Activated naive CD8-positive, alpha-beta T cell treated with anti-CD3 and anti-CD28 coated beads, Interleukin-2, amount 10 ng/mL, durations not matched to agents 7 days and 5 days (primary cell): ENCODE data around the gene HID1. TPM values are rescaled to one million over a fixed set of nuclear protein-coding genes. Genes with fewer than 3 reads are reported as not detected.
"Not testable (repeated sequence)": the region's sequence is repeated elsewhere in the genome, so short reads cannot be mapped to it uniquely, and the experiment has no call there.

Experiments
- ATAC-seq: fragments of 150-1000 bp; cut with Tn5 transposase; one replicate; pipeline ENCODE4 v1.10.0; 2021; ENCODE audit warnings: low read depth, moderate library complexity
- POLR2A ChIA-PET: fragments of 350-600 bp; sonication (Branson Sonifier 250); formaldehyde crosslinking; loops from one replicate; lab custom pipeline; 2021; ENCODE audit warnings: antibody characterized with exemption; lab: Charles Lee
- DNase-seq: peaks from one replicate; pipeline ENCODE4 v3.0.0; 2021
- H3K27ac Mint-ChIP-seq: one replicate; pipeline ENCODE4 v1.8.0; 2022; ENCODE audit warnings: mild to moderate bottlenecking, mixed read lengths
- H3K27me3 Mint-ChIP-seq: one replicate; pipeline ENCODE4 v1.8.0; 2022; ENCODE audit warnings: mild to moderate bottlenecking, moderate library complexity, mixed read lengths
- H3K36me3 Mint-ChIP-seq: one replicate; pipeline ENCODE4 v1.8.0; 2021; ENCODE audit warnings: mild to moderate bottlenecking, mixed read lengths
- H3K4me1 Mint-ChIP-seq: one replicate; pipeline ENCODE4 v1.8.0; 2021; ENCODE audit warnings: mixed read lengths
- H3K4me3 Mint-ChIP-seq: one replicate; pipeline ENCODE4 v1.8.0; 2022; ENCODE audit warnings: mild to moderate bottlenecking, moderate library complexity, mixed read lengths
- H3K9me3 Mint-ChIP-seq: one replicate; pipeline ENCODE4 v1.8.0; 2021; ENCODE audit warnings: mixed read lengths
- total RNA-seq, 2 experiments: library from RNA; stranded (reverse); gene quantifications; one replicate each; pipeline ENCODE4 v1.2.3, GENCODE V29; 2021

The HID1 gene
- total RNA-seq, 2 experiments from 2014 or later: 3.6 to 3.9 TPM

GRCh38 chr17:74916136-74916850, 56.3 kb downstream of the HID1 start:
- H3K4me3 Mint-ChIP-seq: no peak overlapping the region
- no peak for ATAC-seq
- no peaks in the 10 kb centered on the region for H3K9me3 Mint-ChIP-seq
- peaks cover 1% of the 10 kb centered on the region for H3K4me1 Mint-ChIP-seq
- DNase-seq: no peak
- H3K36me3 Mint-ChIP-seq: no peaks in the 10 kb centered on the region
- H3K27ac Mint-ChIP-seq: no peak overlapping the region
- POLR2A ChIA-PET: no interaction called here
- H3K27me3 Mint-ChIP-seq: peaks cover 18% of the 10 kb centered on the region

DNA sequence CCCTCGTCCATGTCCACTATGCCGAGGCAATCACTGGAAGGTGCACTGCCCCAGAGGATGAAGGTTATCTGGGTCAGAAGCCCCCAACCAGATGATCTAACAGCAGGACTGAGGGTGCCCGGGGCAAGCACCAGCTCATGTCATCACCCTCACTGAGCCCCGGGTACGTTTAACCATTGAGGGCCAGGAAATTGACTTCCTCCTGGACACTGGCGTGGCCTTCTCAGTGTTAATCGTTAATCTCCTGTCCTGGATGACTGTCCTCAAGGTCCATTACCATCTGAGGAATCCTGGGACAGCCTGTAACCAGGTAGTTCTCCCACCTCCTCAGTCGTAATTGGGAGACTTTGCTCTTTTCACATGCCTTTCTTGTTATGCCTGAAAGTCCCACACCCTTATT, 61.1 kb downstream of the HID1 start:
- H3K27ac Mint-ChIP-seq, H3K9me3 Mint-ChIP-seq, H3K4me3 Mint-ChIP-seq, ATAC-seq, H3K36me3 Mint-ChIP-seq, H3K4me1 Mint-ChIP-seq, DNase-seq, POLR2A ChIA-PET: not testable (repeated sequence)
- H3K27me3 Mint-ChIP-seq: peaks cover 11% of the 10 kb centered on the region

- POLR2A ChIA-PET, H3K4me1 Mint-ChIP-seq, H3K27ac Mint-ChIP-seq, DNase-seq, H3K9me3 Mint-ChIP-seq, ATAC-seq, H3K36me3 Mint-ChIP-seq, H3K4me3 Mint-ChIP-seq, H3K27me3 Mint-ChIP-seq: not testable (repeated sequence)
These were observed 63.5 kb downstream of the HID1 start for GRCh38 chr17:74909097-74909496.

DNA sequence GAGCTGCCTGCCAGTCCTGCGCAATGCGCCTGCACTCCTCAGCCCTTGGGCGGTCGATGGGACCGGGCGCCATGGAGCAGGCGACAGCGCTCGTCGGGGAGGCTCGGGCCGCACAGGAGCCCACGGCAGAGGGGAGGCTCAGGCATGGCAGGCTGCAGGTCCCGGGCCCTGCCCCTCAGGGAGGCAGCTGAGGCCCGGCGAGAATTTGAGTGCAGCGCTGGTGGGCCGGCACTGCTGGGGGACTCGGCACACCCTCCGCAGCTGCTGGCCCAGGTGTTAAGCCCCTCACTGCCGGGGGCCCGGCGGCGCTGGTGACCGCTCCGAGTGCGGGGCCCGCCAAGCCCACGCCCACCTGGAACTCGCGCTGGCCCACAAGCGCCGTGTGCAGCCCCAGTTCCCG, 65.5 kb downstream of the HID1 start:
- DNase-seq (no peak), ATAC-seq (no peak)
- Mint-ChIP-seq H3K4me1 (peaks cover under 1% of the 10 kb centered on the region), H3K9me3 (no peaks in the 10 kb centered on the region), H3K27ac (no peak overlapping the region), H3K27me3 (peaks cover 10% of the 10 kb centered on the region), H3K36me3 (no peaks in the 10 kb centered on the region), H3K4me3 (no peak overlapping the region)
- POLR2A ChIA-PET: no interaction called here

DNA sequence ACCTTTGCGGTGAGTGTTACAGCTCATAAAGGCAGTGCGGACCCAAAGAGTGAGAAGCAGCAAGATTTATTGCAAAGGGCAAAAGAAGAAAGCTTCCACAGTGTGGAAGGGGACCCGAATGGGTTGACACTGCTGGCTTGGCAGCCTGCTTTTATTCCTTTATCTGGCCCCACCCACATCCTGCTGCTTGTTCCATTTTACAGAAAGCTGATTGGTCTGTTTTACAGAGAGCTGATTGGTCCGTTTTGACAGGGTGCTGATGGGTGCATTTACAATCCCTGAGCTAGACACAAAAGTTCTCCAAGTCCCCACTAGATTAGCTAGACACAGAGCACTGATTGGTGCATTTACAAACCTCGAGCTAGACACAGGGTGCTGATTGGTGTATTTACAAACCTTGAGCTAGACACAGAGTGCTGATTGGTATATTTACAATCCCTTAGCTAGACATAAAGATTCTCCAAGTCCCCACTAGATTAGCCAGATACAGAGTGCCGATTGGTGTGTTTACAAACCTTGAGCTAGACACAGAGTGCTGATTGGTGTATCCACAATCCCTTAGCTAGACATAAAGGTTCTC, 66.3 kb downstream of the HID1 start:
- not testable (repeated sequence) for H3K4me3 Mint-ChIP-seq, DNase-seq, ATAC-seq, H3K9me3 Mint-ChIP-seq, H3K27ac Mint-ChIP-seq, H3K36me3 Mint-ChIP-seq, H3K4me1 Mint-ChIP-seq
- H3K27me3 Mint-ChIP-seq: peaks cover 13% of the 10 kb centered on the region
- POLR2A ChIA-PET: interaction anchor here (0.7 kb wide), 1 partner anchor 440 kb away, joined by 4 read pairs; no protein-coding TSS in a partner anchor

DNA sequence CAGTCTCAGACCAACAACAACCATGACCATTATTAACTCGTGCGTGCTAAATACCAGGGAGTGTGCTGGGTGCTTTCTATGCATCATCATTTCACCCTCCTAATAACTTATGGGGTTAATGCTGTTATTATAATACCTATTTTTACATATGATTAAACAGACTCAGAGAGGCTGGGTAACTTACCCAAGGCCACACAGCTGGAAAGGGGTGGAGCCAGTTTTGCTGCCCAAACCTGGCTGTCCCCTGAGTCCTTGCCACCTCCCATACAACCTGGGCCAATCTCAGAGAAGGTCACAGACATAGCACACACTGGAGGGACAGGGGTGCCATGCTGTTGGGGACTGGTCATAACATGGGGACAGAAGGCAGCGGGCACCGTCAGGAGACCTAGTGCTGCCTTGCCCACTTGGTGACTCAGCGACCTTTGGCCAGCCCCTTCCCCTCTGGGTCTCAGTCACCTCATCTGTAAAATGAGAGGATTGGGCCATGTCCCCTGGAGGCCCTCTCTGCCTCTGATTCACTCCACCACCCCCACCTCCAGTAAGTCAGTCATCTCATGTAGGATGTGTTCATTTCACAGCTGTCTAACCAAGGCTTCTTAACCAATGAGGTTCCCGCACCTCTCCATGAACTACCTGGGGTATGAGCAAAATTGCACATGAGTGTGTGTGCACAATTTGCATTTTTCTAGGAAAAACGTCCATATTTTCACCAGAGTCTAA, 67.7 kb downstream of the HID1 start:
- DNase-seq (no peak), ATAC-seq (no peak)
- Mint-ChIP-seq H3K27me3 (peaks cover 10% of the 10 kb centered on the region), H3K4me1 (peaks cover 4% of the 10 kb centered on the region), H3K36me3 (no peaks in the 10 kb centered on the region), H3K4me3 (no peak overlapping the region), H3K27ac (no peak overlapping the region), H3K9me3 (no peaks in the 10 kb centered on the region)
- POLR2A ChIA-PET: no interaction called here

- H3K9me3 Mint-ChIP-seq: no peaks in the 10 kb centered on the region
- DNase-seq: no peak
- ATAC-seq: no peak
- no peaks in the 10 kb centered on the region for H3K36me3 Mint-ChIP-seq
- peaks cover 4% of the 10 kb centered on the region for H3K4me1 Mint-ChIP-seq
- POLR2A ChIA-PET: no interaction called here
- peaks cover 8% of the 10 kb centered on the region for H3K27me3 Mint-ChIP-seq
- no peak overlapping the region for H3K4me3 Mint-ChIP-seq
- H3K27ac Mint-ChIP-seq: no peak overlapping the region
These were observed 68.9 kb downstream of the HID1 start for GRCh38 chr17:74903671-74904070.

DNA sequence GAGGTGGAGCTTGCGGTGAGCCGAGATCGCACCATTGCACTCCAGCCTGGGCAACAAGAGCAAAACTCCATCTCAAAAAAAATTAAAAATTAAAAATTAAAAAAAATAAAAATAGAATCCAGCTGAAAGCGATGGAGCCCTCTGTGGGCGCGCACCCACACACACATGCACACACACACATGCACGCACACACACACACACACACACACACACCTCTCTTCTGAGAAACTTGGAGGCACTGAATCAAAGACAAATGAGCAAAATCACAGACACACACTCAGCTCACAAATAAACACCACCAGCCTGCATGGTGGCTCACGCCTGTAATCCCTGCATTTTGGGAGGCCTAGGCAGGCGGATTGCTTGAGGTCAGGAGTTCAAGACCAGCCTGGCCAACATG, 69.5 kb downstream of the HID1 start:
- no peaks in the 10 kb centered on the region for H3K9me3 Mint-ChIP-seq
- H3K4me3 Mint-ChIP-seq: no peak overlapping the region
- peaks cover 4% of the 10 kb centered on the region for H3K4me1 Mint-ChIP-seq
- no peak overlapping the region for H3K27ac Mint-ChIP-seq
- POLR2A ChIA-PET: no interaction called here
- H3K36me3 Mint-ChIP-seq: no peaks in the 10 kb centered on the region
- ATAC-seq (no peak), DNase-seq (no peak)
- peaks cover 8% of the 10 kb centered on the region for H3K27me3 Mint-ChIP-seq

- H3K4me1 Mint-ChIP-seq: peaks cover 4% of the 10 kb centered on the region
- DNase-seq (no peak), ATAC-seq (no peak)
- POLR2A ChIA-PET: no interaction called here
- no peak overlapping the region for H3K4me3 Mint-ChIP-seq
- H3K36me3 Mint-ChIP-seq: no peaks in the 10 kb centered on the region
- no peaks in the 10 kb centered on the region for H3K9me3 Mint-ChIP-seq
- no peak overlapping the region for H3K27ac Mint-ChIP-seq
- peaks cover 20% of the 10 kb centered on the region for H3K27me3 Mint-ChIP-seq
These were observed 71.0 kb downstream of the HID1 start for GRCh38 chr17:74901353-74902135.

Other genes starting within 250 kb of the HID1 start
- gene RAB37, start 235.5 kb downstream of the HID1 start, total RNA-seq: 10 to 100 TPM; 24.7 to 27.5 TPM
- gene NHERF1, start 224.1 kb downstream of the HID1 start, total RNA-seq: 100 to 1,000 TPM; 241 to 244 TPM
- gene NAT9, start 196.4 kb downstream of the HID1 start, total RNA-seq: 10 to 100 TPM; 37.6 to 42.1 TPM
- gene GRIN2C, start 112.9 kb downstream of the HID1 start, total RNA-seq: under 1 TPM in 1 of 2 experiments, not detected in 1; 0.17 TPM
- gene FDXR, start 99.8 kb downstream of the HID1 start, total RNA-seq: 10 to 100 TPM; 25.4 to 30.8 TPM
- not detected for gene FADS6, start 79.1 kb downstream of the HID1 start, total RNA-seq
- gene USH1G, start 49.5 kb downstream of the HID1 start, total RNA-seq: not detected
- not detected for gene OTOP2, start 48.5 kb downstream of the HID1 start, total RNA-seq
- gene OTOP3, start 36.9 kb downstream of the HID1 start, total RNA-seq: not detected
- under 1 TPM; 0.11 to 0.14 TPM for gene CDR2L, start 14.9 kb upstream of the HID1 start, total RNA-seq
- 10 to 100 TPM; 32.2 to 36.2 TPM for gene MRPL58, start 39.9 kb upstream of the HID1 start, total RNA-seq
- 100 to 1,000 TPM; 196 to 199 TPM for gene ATP5PD, start 74.2 kb upstream of the HID1 start, total RNA-seq
- gene KCTD2, start 74.5 kb upstream of the HID1 start, total RNA-seq: 10 to 100 TPM; 20.4 to 22.4 TPM
- gene SLC16A5, start 115.2 kb upstream of the HID1 start, total RNA-seq: 10 to 100 TPM in 1 of 2 experiments, 1 to 10 TPM in 1; 9.1 to 11.0 TPM
- gene ARMC7, start 137.2 kb upstream of the HID1 start, total RNA-seq: 10 to 100 TPM; 16.2 to 17.6 TPM
- 10 to 100 TPM; 69.9 to 70.8 TPM for gene NT5C, start 159.0 kb upstream of the HID1 start, total RNA-seq
- 100 to 1,000 TPM; 194 to 213 TPM for gene JPT1, start 181.8 kb upstream of the HID1 start, total RNA-seq
- gene SUMO2, start 210.2 kb upstream of the HID1 start, total RNA-seq: 100 to 1,000 TPM; 470 to 500 TPM
- gene NUP85, start 232.9 kb upstream of the HID1 start, total RNA-seq: 100 to 1,000 TPM; 154 to 167 TPM